MV-4-11 (cell line): Measurements from ENCODE around the gene DES.

ENCODE experiments used
- DNase-seq: peaks from one replicate; lab custom pipeline; 2025; lab: John Stamatoyannopoulos, UW

The DES gene

DNA sequence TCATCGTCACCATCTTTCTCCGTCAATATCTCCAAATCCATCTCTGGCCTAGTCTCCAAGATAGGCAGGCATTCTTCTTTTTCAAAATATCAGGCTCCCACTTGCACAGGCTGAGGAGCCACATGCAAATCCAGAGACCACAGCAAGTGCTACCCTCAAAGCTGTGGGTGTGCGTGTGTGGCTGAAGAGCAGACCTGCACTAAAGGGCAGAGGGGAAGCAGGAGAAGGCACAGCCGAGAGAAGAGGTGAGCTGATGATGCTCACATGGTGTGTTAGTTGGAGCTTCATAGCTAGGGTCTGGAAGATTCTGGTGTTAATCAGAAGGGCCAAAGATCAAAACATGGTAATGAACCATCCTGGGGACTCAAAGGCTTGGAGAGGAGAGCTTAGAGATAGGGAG, 20.3 kb downstream of the DES start:
- no peak for DNase-seq

- no peak for DNase-seq
These were observed 21.3 kb downstream of the DES start for GRCh38 chr2:219439506-219439905.

GRCh38 chr2:219440388-219441256, 22.4 kb downstream of the DES start:
- no peak for DNase-seq

DNA sequence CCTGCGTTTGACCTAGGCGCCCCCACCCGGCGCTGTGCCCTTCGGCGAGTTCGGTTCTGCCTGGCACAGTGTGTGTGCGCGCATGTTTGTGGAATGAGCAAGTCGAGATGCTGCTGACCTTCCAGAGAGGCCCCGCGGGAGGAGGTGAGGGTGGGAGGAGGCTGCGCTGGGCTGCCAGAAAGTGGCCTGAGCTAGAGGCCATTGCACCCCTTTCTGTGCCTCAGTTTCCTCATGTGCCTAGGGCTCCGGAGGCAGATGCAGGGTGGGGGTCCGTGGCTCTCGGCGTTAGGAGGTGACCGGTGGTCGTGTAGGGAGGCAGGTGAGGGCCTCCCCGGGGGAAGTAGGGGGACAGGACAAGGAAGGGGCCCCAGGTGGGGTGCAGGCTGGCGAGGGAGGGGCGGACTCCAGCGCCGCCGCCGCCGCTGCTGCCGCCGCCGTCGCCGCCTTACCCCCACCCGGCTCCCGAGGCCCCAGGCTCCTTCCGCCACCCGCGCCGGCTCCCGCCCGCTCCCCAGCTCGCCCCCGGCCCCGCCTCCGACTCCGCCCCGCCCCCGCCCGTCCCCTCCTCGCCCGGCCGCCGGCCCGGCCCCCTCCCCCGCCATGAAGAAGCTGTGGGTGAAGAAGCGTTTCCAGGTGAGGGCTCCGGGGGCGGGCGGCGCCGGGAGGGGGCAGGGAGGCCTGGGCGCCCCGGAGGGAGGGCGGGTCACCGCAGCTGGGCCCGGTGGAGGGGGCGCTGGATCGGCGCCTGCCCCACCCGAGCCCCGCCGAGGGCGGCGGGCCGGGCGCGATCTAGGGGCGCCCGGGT, 23.5 kb downstream of the DES start:
- no peak for DNase-seq

GRCh38 chr2:219442256-219443015, 24.3 kb downstream of the DES start:
- no peak for DNase-seq

DNA sequence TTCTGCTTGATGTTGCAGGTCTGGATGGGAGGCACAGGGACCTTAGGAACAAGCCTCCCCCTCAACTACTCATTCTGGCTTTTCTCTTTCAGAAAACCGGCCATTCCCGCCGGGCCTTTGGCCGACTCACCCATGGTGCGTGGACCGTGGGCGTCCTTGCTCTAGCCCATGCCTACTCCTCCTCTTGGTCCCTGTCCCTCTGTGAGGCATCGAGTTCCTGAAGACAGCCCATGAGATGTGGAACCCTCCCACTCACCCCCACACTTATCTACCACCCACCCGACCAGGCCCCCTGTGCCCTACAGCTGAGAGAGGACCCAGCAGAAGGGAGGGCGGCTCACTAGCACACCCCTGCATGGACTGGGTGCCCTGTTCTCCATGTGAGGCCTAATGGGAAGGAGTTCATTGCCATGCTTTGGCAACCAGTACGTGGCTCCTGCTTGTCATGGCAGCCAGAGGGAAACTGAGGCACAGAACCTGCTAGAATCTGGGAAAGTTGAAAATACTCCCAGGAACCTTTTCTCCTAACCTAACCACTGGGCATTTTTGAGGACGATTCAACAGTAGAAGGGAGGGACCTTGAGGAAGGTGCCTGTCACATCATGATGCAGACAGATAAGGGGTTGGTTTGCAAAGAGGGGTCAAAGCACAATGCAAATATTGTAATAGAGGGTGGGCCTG, 25.0 kb downstream of the DES start:
- no peak for DNase-seq

GRCh38 chr2:219443697-219444023, 25.5 kb downstream of the DES start:
- DNase-seq, result no peak

- no peak for DNase-seq
These were observed 26.5 kb downstream of the DES start for GRCh38 chr2:219444566-219445091.

DNA sequence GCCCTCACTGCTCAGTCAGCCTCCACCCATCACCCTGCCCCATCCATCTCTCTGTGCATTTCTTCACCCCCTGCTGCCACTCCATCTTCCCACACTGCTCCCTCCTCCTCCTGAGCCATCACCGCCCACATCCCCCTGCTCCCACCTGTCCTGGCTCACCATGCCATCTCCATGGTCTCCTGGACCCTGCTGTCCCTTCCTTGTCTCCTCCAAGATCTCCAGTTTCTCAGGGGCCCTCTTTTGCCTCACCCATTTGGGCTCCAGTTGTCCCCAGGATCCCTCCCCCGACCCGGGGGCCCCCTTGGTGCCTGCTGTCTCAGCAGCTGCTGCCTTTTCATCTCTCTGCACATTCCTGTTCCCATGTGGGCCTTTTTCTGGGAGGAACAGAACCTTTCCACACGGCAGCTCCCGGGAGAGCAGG, 27.1 kb downstream of the DES start:
- DNase-seq, result no peak

DNA sequence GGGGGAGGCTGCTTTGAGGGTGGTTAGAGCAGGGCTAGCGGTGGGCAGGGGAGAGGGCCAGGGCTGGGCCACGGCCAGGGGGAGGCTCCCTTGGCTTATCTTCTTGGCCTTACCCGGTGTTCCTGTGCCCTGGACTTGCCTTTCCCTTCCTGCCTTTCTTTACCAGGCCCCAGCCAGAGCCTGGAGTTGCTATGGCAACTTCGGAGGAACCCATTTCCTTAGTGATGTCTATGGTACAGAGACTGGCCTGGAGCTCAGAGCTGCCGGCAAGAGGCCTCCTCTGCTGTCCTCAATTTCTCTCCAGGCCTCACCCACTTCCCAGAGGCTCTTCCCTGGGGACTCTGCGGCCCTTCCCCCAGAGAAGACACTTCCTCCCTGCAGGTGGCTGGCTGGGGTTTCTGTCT, 27.9 kb downstream of the DES start:
- no peak for DNase-seq

GRCh38 chr2:219446689-219447088, 28.5 kb downstream of the DES start:
- DNase-seq, result no peak

DNA sequence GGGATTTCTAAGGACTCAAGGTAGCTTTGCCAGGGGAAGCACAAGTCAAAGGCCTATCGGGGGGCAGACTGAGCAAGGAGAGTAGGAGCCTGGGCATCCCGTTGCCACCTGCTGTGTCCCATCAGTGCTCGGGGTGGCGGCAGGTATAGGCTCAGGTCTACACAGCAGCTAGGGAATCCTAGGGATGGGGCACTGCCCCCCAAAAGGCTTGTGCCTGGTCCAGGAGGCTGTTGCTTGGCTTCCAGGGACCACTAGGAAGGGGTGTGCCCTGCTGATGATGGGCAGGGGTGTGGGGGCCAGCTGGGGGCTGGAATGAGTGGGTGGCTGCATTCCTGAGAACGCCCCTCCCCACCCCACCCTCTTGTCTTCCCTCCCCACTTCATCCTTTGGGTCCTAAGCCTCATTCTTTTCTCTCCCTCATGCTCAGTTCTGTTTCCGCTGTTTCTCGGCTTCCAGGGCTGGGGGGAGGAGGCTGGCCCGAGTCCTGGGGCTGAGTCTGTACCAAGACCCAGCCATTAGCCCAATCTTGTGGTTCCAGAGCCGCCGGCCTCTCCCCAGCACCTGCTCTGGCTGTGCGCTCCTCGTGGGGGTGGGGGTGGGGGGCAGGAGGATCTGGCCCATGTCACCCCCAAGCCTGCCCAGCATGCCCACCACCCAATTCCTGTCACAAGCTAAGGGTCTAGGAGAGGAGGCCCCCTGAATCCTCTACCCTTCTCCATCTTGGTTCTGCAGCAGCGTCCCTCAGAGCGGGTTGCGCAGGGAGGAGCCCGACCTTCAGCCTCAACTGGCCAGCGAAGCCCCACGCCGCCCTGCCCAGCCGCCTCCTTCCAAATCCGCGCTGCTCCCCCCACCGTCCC, 29.3 kb downstream of the DES start:
- DNase-seq, result no peak

DNA sequence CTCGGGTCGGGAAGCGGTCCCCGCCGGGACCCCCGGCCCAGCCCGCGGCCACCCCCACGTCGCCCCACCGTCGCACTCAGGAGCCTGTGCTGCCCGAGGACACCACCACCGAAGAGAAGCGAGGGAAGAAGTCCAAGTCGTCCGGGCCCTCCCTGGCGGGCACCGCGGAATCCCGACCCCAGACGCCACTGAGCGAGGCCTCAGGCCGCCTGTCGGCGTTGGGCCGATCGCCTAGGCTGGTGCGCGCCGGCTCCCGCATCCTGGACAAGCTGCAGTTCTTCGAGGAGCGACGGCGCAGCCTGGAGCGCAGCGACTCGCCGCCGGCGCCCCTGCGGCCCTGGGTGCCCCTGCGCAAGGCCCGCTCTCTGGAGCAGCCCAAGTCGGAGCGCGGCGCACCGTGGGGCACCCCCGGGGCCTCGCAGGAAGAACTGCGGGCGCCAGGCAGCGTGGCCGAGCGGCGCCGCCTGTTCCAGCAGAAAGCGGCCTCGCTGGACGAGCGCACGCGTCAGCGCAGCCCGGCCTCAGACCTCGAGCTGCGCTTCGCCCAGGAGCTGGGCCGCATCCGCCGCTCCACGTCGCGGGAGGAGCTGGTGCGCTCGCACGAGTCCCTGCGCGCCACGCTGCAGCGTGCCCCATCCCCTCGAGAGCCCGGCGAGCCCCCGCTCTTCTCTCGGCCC, 30.1 kb downstream of the DES start:
- no peak for DNase-seq

DNA sequence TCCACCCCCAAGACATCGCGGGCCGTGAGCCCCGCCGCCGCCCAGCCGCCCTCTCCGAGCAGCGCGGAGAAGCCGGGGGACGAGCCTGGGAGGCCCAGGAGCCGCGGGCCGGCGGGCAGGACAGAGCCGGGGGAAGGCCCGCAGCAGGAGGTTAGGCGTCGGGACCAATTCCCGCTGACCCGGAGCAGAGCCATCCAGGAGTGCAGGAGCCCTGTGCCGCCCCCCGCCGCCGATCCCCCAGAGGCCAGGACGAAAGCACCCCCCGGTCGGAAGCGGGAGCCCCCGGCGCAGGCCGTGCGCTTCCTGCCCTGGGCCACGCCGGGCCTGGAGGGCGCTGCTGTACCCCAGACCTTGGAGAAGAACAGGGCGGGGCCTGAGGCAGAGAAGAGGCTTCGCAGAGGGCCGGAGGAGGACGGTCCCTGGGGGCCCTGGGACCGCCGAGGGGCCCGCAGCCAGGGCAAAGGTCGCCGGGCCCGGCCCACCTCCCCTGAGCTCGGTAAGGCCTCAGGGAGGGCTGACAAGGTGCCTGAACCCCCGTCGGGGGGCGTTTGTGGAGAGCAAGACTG, 30.7 kb downstream of the DES start:
- no peak for DNase-seq

DNA sequence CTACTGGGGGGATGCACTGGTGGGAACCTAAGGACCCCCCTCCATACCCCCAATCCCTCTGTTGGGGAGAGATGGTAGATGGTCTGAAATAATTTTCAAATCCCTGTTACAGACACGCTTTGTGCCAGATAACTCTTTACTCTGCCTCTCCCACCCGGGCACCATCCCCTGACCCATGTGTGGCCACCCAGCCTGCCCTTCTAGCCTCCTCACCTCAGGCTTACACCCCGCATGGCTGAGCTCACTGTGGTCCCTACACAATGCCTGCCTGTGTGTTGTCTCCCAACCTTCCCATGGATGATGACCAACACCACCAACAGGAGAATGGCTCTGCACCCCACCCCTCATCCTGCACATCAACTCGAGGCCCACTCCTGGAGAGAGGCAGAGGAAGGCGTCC, 31.4 kb downstream of the DES start:
- no peak for DNase-seq

DNA sequence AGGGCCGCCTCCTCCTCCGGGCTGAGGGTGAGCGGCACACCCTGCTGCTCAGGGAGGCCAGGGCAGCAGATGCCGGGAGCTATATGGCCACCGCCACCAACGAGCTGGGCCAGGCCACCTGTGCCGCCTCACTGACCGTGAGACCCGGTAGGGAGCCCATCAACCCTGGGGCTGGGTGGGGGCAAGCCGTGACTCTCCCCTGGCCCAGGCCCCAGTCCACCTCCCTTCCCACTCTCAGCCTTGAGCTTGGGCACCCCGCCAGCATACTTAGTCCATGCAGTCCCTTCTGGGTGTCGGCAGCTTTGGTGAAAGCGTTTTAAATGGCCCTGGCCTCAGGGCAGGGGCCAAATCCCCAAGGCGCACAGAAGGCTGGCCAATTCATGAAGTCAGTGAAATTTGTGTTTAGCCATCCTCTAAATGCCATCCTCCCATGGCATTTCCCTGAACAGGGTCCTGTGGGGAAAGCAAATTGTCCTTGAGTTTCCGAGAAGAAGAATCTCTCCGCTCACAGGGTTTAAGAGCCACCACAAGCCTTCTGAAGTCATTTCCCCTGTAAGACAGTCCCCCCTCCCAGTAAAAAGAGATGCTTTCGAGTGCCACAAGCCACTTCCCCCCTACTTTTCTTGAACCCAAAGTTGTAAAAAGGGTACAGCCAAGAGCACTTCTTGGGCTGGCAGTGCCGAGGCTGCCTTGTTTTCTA, 33.6 kb downstream of the DES start:
- no peak for DNase-seq

- peak; percentile 17 for DNase-seq
These were observed 34.5 kb downstream of the DES start for GRCh38 chr2:219452361-219453317.
